GM18909 (cell line): Measurements from ENCODE around the gene FADS6.

ENCODE experiments used
- ATAC-seq: cut with Tn5 transposase; IDR thresholded peaks from one replicate; pipeline ENCODE4 v1.9.1; 2021; ENCODE audit warnings: mild to moderate bottlenecking; ENCODE audit not compliant: unreplicated experiment, poor library complexity

FADS6 gene

GRCh38 chr17:74836691-74837467 is 56.6 kb downstream of the FADS6 start:
- ATAC-seq, result no peak

GRCh38 chr17:74836191-74836590 is 57.2 kb downstream of the FADS6 start:
- ATAC-seq, result no peak

GRCh38 chr17:74833501-74834377 is 59.7 kb downstream of the FADS6 start:
- ATAC-seq, result no peak

GRCh38 chr17:74832421-74832820 is 61.0 kb downstream of the FADS6 start:
- no peak for ATAC-seq

GRCh38 chr17:74831444-74832146 is 61.8 kb downstream of the FADS6 start:
- ATAC-seq, result no peak

- no peak for ATAC-seq
Measured at GRCh38 chr17:74830861-74831260, 62.6 kb downstream of the FADS6 start.

- no peak for ATAC-seq
Measured at GRCh38 chr17:74827800-74828199, 65.6 kb downstream of the FADS6 start.
